Small intestine (tissue), 7 donors: ENCODE results near the gene OR1J1. TPM values are rescaled to one million over a fixed set of nuclear protein-coding genes. Genes with fewer than 3 reads are reported as not detected.
A peak's percentile ranks its signal among the peaks of the same experiment; 100 is the strongest.

ENCODE experiments used
- DNase-seq, 2 donors: peaks; one replicate each; pipeline versions ENCODE4 v3.0.0 to v3.0.0-alpha.2; 2013
- FAIRE-seq: peaks from 2 replicates; lab custom pipeline; 2012; peaks lifted over from hg19 to GRCh38; lab: Jason Lieb, UNC
- H3K27ac ChIP-seq, 3 donors: one replicate each; pipeline ENCODE4 v1.5.1; 2013; ENCODE audit warnings: low read length in 2 of 3, mild to moderate bottlenecking in 2 of 3, control low read depth in 1 of 3, inconsistent platforms in 1 of 3, low read depth in 1 of 3, moderate library complexity in 1 of 3
- H3K27me3 ChIP-seq, 3 donors: one replicate each; pipeline ENCODE4 v1.6.1; 2013; ENCODE audit warnings: low read length in 3 of 3, inconsistent platforms in 1 of 3; ENCODE audit not compliant: control insufficient read depth in 3 of 3, insufficient read depth in 3 of 3
- H3K36me3 ChIP-seq, 3 donors: one replicate each; pipeline ENCODE4 v1.6.1; 2013; ENCODE audit warnings: low read length in 3 of 3, inconsistent platforms in 1 of 3, low read depth in 1 of 3, mild to moderate bottlenecking in 1 of 3, moderate library complexity in 1 of 3; ENCODE audit not compliant: control insufficient read depth in 3 of 3, insufficient read depth in 2 of 3
- H3K4me1 ChIP-seq, 3 donors: one replicate each; pipeline ENCODE4 v1.6.1; 2013; ENCODE audit warnings: low read length in 2 of 3, inconsistent platforms in 1 of 3, low read depth in 1 of 3, mild to moderate bottlenecking in 1 of 3, moderate library complexity in 1 of 3; ENCODE audit not compliant: control insufficient read depth in 3 of 3, insufficient read depth in 2 of 3
- H3K4me3 ChIP-seq, 3 donors: one replicate each; pipeline ENCODE4 v1.5.1; 2013; ENCODE audit warnings: low read length in 3 of 3, control low read depth in 1 of 3, inconsistent platforms in 1 of 3, low read depth in 1 of 3, mild to moderate bottlenecking in 1 of 3, moderate library complexity in 1 of 3
- H3K9me3 ChIP-seq, 2 donors: one replicate each; pipeline ENCODE4 v1.6.1; 2013; ENCODE audit warnings: low read depth in 1 of 2, low read length in 1 of 2; ENCODE audit not compliant: control insufficient read depth in 2 of 2, insufficient read depth in 1 of 2
- WGBS, 3 donors: extraction: QIAGEN DNeasy Blood & Tissue Kit; methylation state at CpG; one replicate each; pipeline ENCODE4 v1.1.7; 2013; 5-methylcytosine and 5-hydroxymethylcytosine counted together
- polyA plus RNA-seq, 4 donors: library from polyadenylated mRNA; stranded (reverse) in 3 of 4; unstranded in 1 of 4; fragments of 200-250 nt in 3 of 4; fragments of 120-200 nt in 1 of 4; gene quantifications; one replicate each; pipeline versions ENCODE4 v1.2.1 to v1.2.3, GENCODE V29; 2013
- donor health status: healthy with polysubstance abuse.
- donor health status: control.
- donor health status: control.
- donor health status: Bipolar disorder and iron deficiency.
- donor health status: healthy.

Gene OR1J1
- polyA plus RNA-seq, 4 donors, result not detected

DNA sequence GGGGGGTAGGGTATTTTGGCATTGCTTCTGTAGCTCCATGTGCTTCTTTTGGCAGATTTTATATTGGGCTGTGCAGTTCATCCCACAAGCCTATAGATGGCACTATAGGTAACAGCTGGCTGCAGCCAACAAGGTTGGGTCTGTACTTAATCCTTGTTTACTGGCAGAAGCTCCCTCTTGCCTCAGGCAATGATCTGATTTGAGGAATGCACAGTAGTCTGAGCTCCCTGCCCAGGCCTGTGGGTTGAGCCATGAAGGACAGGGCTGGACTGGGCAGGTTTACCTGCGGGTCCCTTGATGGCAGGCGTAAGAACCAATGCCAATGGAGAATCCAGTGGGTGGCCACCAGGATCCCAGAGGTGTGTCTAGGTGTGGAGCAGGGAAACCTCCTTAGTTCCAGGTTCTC is 21.2 kb upstream of the OR1J1 start:
- no peak for FAIRE-seq
- H3K36me3 ChIP-seq, result no peaks in the 10 kb centered on the region
- H3K27me3 ChIP-seq, result no peaks in the 10 kb centered on the region
- DNase-seq, result peak; percentile 18 to 30
- WGBS, 3 donors, result 39 to 65% (median 51%) methylated on average over 2 of the region's 2 CpGs
- no peaks in the 10 kb centered on the region for H3K4me1 ChIP-seq
- H3K9me3 ChIP-seq, result no peaks in the 10 kb centered on the region
- H3K4me3 ChIP-seq, result no peak overlapping the region
- H3K27ac ChIP-seq, result no peak overlapping the region

DNA sequence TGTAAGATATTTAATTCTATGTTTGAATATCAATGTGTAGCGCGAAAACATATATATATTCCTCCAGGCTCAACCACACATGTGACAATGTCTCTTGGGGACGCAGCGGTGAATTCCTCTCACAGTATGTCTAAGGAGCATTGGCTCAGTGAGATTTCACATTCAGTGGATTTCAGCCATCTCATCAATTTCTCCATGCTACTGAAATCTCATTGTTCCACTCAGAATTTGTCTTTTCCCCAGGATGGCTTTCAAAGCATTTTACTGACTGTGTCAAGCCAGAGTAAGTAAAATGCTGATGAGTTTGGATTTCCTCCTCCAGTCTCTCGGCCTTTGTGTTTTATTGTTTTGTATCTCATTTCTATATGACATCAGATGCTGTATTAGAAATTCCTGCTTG is 1.3 kb upstream of the OR1J1 start:
- H3K9me3 ChIP-seq, result no peaks in the 10 kb centered on the region
- FAIRE-seq (no peak), DNase-seq (no peak)
- H3K27ac ChIP-seq, result no peak overlapping the region
- WGBS, 3 donors, result 88 to 95% (median 91%) methylated on average over 5 of the region's 5 CpGs
- no peaks in the 10 kb centered on the region for H3K4me1 ChIP-seq
- no peaks in the 10 kb centered on the region for H3K27me3 ChIP-seq
- no peaks in the 10 kb centered on the region for H3K36me3 ChIP-seq
- no peak overlapping the region for H3K4me3 ChIP-seq

DNA sequence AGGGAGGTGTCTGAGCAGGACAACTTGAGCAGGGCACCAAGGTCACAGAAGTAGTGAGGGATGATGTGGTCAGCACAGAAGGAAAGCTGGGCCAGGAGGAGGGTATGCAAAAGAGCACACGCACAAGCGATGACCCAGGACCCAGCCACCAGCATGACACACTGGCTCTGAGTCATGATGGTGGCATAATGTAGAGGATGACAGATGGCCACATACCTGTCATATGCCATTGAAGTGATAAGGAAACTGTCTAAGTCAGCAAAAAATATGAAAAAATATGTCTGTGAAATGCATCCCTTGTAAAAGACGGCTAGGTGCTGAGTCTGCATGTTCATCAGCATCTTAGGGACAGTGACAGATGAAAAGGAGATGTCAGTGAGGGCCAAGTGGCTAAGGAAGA is 380 bp downstream of the OR1J1 start:
- H3K27me3 ChIP-seq, result no peaks in the 10 kb centered on the region
- DNase-seq, result no peak
- no peaks in the 10 kb centered on the region for H3K9me3 ChIP-seq
- H3K36me3 ChIP-seq, result no peaks in the 10 kb centered on the region
- no peaks in the 10 kb centered on the region for H3K4me1 ChIP-seq
- no peak overlapping the region for H3K27ac ChIP-seq
- no peak for FAIRE-seq
- 80 to 94% (median 87%) methylated on average over 3 of the region's 3 CpGs for WGBS, 3 donors
- no peak overlapping the region for H3K4me3 ChIP-seq

DNA sequence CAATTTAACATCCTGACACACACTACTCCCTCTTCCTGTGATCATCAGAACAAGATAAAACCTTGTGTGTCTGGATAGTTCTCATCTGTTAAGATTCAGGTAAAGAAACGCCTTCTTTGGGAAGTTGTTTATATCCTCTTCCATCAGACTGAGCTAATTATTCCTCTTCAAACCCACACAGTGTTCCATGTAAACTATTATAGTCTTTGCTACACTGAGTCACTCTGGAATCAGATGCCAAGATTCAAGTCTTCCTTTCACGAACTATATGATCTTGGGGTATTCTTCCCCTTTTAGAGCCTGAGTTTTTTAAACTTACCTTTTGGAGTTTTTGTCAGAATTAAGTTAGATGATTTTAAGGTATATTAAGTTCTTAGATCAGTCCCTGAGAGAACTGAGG is 2.0 kb downstream of the OR1J1 start:
- 46 to 71% (median 59%) methylated on average over 2 of the region's 2 CpGs for WGBS, 3 donors
- FAIRE-seq, result no peak
- no peaks in the 10 kb centered on the region for H3K4me1 ChIP-seq

DNA sequence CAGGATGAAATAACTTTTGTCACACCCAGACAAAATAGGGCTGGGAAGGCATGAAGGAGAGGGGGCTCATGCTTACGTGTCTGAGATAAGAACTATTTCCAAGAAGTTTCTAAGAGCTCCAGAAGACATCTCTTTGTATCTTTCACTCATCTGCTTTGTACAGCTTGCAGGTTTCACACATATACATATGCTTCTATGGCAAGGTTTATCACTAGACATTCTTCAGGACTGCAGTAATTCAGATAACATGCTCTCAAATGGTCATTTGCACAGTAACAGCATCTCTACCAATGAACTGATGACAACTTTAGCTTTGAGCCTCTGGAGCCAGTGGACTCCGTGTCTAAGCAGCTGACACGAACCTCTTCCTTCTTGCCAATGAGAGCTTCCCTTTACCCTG is 3.2 kb downstream of the OR1J1 start:
- no peak for FAIRE-seq
- no peaks in the 10 kb centered on the region for H3K9me3 ChIP-seq
- H3K27ac ChIP-seq, result no peak overlapping the region
- peaks cover 0 to 3% (median 0%) of the 10 kb centered on the region in 3 donors for H3K27me3 ChIP-seq
- 66 to 69% (median 69%) methylated on average over 3 of the region's 3 CpGs for WGBS, 3 donors
- DNase-seq, result no peak
- no peaks in the 10 kb centered on the region for H3K36me3 ChIP-seq
- no peaks in the 10 kb centered on the region for H3K4me1 ChIP-seq
- no peak overlapping the region for H3K4me3 ChIP-seq

More for the DNA sequence above, 2.0 kb downstream of the OR1J1 start:
- no peak overlapping the region for H3K4me3 ChIP-seq
- H3K27me3 ChIP-seq, result peaks cover 0 to 3% (median 0%) of the 10 kb centered on the region in 3 donors
- no peaks in the 10 kb centered on the region for H3K9me3 ChIP-seq
- no peak overlapping the region for H3K27ac ChIP-seq
- H3K36me3 ChIP-seq, result no peaks in the 10 kb centered on the region
- DNase-seq, result no peak

DNA sequence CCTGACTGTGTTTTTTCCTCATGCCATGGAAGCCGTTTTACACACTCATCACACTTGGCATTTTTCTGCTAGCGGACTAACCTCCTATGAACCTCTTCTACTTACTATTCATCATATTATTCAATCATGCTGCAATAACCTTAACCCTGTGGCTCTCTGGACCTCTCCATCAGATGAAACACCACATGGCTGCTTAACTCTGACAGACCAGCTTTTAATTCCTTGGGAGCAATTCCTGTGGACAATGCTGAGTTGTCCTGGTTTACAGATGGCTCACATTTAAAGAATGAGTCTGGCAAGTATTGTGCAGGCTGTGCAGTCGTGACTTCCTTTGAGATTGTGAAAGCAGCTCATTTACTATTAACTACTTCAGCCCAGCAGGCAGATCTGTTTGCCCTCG is 9.0 kb downstream of the OR1J1 start:
- H3K9me3 ChIP-seq, result no peaks in the 10 kb centered on the region
- H3K27me3 ChIP-seq, result peaks cover 0 to 11% (median 0%) of the 10 kb centered on the region in 3 donors
- DNase-seq (no peak), FAIRE-seq (no peak)
- H3K27ac ChIP-seq, result no peak overlapping the region
- H3K4me3 ChIP-seq, result no peak overlapping the region
- WGBS, 3 donors, result 42 to 62% (median 48%) methylated on average over 4 of the region's 4 CpGs
- no peaks in the 10 kb centered on the region for H3K36me3 ChIP-seq
- H3K4me1 ChIP-seq, result peaks cover 0 to 6% (median 0%) of the 10 kb centered on the region in 3 donors

DNA sequence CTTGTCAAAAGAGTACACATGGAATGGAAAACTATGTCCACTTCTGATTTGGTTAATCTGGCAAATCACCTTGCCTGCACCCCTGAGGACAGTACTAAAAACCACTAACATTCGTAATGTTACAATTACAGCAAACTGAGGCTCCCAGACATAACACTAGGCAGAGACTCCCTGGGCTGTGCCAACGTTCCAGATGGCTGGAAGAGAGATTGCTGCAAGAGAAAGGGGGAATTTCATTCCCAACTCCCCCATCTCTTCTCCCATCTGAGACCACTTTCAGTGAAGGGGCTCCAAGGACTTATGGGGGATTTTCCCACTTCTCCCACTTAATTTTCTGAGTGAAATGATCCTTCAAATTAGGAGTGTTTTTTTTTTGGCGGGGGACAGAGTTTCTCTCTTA is 11.3 kb downstream of the OR1J1 start:
- no peak for DNase-seq
- no peaks in the 10 kb centered on the region for H3K9me3 ChIP-seq
- no peaks in the 10 kb centered on the region for H3K36me3 ChIP-seq
- 62 to 69% (median 64%) methylated on average over 3 of the region's 3 CpGs for whole genome bisulfite sequencing, 3 donors
- FAIRE-seq, result no peak
- peaks cover 0 to 8% (median 0%) of the 10 kb centered on the region in 3 donors for H3K27me3 ChIP-seq
- H3K4me1 ChIP-seq, result peaks cover 0 to 6% (median 0%) of the 10 kb centered on the region in 3 donors
- H3K4me3 ChIP-seq, result no peak overlapping the region
- no peak overlapping the region for H3K27ac ChIP-seq

DNA sequence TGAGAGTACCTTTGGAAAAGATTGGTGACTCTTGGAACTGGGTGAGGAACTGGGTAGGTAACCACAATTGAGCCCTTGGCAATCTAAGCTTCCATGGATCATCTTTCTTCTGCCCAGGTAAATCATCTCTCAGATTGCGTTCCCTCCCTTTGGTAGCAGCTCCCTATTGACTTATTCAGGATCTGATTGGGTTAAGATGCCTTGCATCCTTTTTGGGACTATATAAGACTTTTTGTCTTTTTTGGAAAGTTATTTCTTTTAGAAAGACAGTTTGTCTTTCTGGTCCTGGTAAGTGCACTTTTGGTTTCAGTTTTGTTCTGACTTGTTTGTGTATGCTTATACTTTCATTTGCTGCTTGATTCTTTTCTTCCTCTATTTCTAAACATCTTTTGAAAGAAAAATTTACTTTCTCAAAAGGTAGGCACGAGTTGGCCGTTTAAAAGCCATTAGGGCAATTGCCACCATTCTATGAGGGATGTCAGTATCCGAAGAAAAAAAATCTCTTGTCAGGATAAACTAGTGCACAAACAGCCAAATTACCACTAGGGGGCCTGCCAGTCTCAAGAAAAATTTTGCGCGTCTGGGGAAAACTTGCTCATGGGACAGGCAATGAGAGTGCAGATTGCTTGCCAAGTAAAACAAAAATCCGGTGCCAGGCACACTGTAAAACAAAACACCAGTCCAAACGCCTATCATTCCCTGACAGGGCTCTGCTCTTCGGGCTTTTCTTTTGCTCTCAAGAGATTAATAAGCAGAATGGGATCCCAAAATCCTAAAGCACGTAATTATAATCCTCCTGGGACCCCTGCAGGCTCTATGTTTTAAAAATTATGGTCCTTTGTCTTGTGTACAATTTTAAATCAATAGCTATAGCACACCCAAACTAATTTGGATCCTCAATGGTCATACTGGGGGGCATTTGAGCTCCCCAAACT is 12.8 kb downstream of the OR1J1 start:
- Histone ChIP-seq H3K9me3 (no peaks in the 10 kb centered on the region), H3K27me3 (peaks cover 0 to 8% (median 0%) of the 10 kb centered on the region in 3 donors), H3K27ac (peak overlapping the region in 1 of 3 donors; percentile 69), H3K36me3 (no peaks in the 10 kb centered on the region), H3K4me1 (peaks cover 0 to 6% (median 0%) of the 10 kb centered on the region in 3 donors), H3K4me3 (peak overlapping the region in 2 of 3 donors; percentile 27 to 38)
- WGBS, 3 donors, result 8 to 14% (median 13%) methylated on average over 10 of the region's 10 CpGs
- FAIRE-seq (peak; percentile 44), DNase-seq (peak; percentile 75 to 78)
